ENCODE data around the gene PLCB1.

DNA sequence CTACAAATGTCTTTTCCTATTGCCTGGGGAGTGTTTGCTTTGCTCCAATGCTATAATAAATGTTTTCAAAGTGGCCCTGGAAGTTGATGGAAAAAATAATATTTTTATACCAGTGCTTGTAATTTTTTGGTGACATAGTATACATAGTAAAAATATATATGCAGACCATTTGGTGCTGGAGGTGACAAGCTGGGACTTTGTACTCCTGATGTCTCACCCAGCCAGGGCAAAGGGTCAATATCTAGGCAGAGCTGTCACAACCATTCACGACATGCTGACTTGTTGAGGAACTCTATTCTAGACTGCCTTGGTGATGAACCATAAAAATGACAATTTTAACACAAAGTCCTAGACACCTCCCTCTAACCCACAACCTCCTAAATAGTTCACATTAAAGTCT lies 203.0 kb downstream of the PLCB1 start:
- TF ChIP-seq, protein P1, sequence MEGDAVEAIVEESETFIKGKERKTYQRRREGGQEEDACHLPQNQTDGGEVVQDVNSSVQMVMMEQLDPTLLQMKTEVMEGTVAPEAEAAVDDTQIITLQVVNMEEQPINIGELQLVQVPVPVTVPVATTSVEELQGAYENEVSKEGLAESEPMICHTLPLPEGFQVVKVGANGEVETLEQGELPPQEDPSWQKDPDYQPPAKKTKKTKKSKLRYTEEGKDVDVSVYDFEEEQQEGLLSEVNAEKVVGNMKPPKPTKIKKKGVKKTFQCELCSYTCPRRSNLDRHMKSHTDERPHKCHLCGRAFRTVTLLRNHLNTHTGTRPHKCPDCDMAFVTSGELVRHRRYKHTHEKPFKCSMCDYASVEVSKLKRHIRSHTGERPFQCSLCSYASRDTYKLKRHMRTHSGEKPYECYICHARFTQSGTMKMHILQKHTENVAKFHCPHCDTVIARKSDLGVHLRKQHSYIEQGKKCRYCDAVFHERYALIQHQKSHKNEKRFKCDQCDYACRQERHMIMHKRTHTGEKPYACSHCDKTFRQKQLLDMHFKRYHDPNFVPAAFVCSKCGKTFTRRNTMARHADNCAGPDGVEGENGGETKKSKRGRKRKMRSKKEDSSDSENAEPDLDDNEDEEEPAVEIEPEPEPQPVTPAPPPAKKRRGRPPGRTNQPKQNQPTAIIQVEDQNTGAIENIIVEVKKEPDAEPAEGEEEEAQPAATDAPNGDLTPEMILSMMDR (IDR thresholded peaks at IDR 0.05; ENCODE audit: insufficient read depth, low read depth, low read length), result no peak
- TF ChIP-seq EZH2 (IDR thresholded peaks at IDR 0.05; ENCODE audit: insufficient read depth, low read length), result no peak

All from astrocyte (in vitro differentiated cells and primary cell).